ENCODE measurements around the gene CTNNA1.
"Not testable (repeated sequence)": the region's sequence is repeated elsewhere in the genome, so short reads cannot be mapped to it uniquely, and the experiment has no call there.

Gene CTNNA1

GRCh38 chr5:138820695-138821094 is 67.5 kb downstream of the CTNNA1 start:
- no peak for DNase-seq

- DNase-seq: no peak
Measured at GRCh38 chr5:138824516-138824915, 71.3 kb downstream of the CTNNA1 start.

- no peak for DNase-seq
Measured at GRCh38 chr5:138824924-138825863, 72.0 kb downstream of the CTNNA1 start.

- no peak for DNase-seq
Measured at GRCh38 chr5:138828556-138828955, 75.3 kb downstream of the CTNNA1 start.

- no peak for DNase-seq
Measured at GRCh38 chr5:138829341-138829740, 76.1 kb downstream of the CTNNA1 start.

GRCh38 chr5:138831703-138832102 is 78.5 kb downstream of the CTNNA1 start:
- DNase-seq: peak; percentile 48

- DNase-seq: no peak
Measured at GRCh38 chr5:138832218-138832617, 79.0 kb downstream of the CTNNA1 start.

- DNase-seq: no peak
Measured at GRCh38 chr5:138833080-138833479, 79.9 kb downstream of the CTNNA1 start.

GRCh38 chr5:138833726-138834480 is 80.7 kb downstream of the CTNNA1 start:
- DNase-seq: no peak

- not testable (repeated sequence) for DNase-seq
Measured at GRCh38 chr5:138834853-138835252, 81.6 kb downstream of the CTNNA1 start.

GRCh38 chr5:138837160-138837559 is 83.9 kb downstream of the CTNNA1 start:
- no peak for DNase-seq

- no peak for DNase-seq
Measured at GRCh38 chr5:138840103-138840502, 86.9 kb downstream of the CTNNA1 start.

GRCh38 chr5:138841531-138841930 is 88.3 kb downstream of the CTNNA1 start:
- DNase-seq: no peak

GRCh38 chr5:138843316-138844124 is 90.3 kb downstream of the CTNNA1 start:
- DNase-seq: peak; percentile 23

- no peak for DNase-seq
Measured at GRCh38 chr5:138844125-138844461, 90.9 kb downstream of the CTNNA1 start.

GRCh38 chr5:138844812-138845513 is 91.7 kb downstream of the CTNNA1 start:
- DNase-seq: peak; percentile 83

- no peak for DNase-seq
Measured at GRCh38 chr5:138849439-138849838, 96.2 kb downstream of the CTNNA1 start.

GRCh38 chr5:138849882-138850281 is 96.7 kb downstream of the CTNNA1 start:
- DNase-seq: no peak

GRCh38 chr5:138850865-138851435 is 97.7 kb downstream of the CTNNA1 start:
- no peak for DNase-seq

- DNase-seq: no peak
Measured at GRCh38 chr5:138853132-138853531, 99.9 kb downstream of the CTNNA1 start.

- DNase-seq: no peak
Measured at GRCh38 chr5:138867011-138867410, 113.8 kb downstream of the CTNNA1 start.

- DNase-seq: no peak
Measured at GRCh38 chr5:138869038-138869437, 115.8 kb downstream of the CTNNA1 start.
